Stimulated activated CD4-positive, alpha-beta T cell treated with anti-CD3 and anti-CD28 coated beads, Interleukin-4, amount 100 ng/mL, for 24 hours (primary cell): ENCODE results near the gene RFTN1.
"Not testable (repeated sequence)": the region's sequence is repeated elsewhere in the genome, so short reads cannot be mapped to it uniquely, and the experiment has no call there.

Experiments used
- DNase-seq: peaks from one replicate; pipeline ENCODE4 v3.0.0-alpha.2; 2020

The RFTN1 gene

GRCh38 chr3:16318176-16318575 is 195.3 kb downstream of the RFTN1 start:
- DNase-seq = no peak

- no peak for DNase-seq
Observed at GRCh38 chr3:16317561-16317945, 195.9 kb downstream of the RFTN1 start.

- DNase-seq = no peak
Observed at GRCh38 chr3:16316847-16317560, 196.5 kb downstream of the RFTN1 start.

- DNase-seq = no peak
Observed at GRCh38 chr3:16316396-16316795, 197.1 kb downstream of the RFTN1 start.

- no peak for DNase-seq
Observed at GRCh38 chr3:16315623-16316022, 197.9 kb downstream of the RFTN1 start.

- DNase-seq = no peak
Observed at GRCh38 chr3:16313886-16314645, 199.4 kb downstream of the RFTN1 start.

- DNase-seq = peak; percentile 43
Observed at GRCh38 chr3:16311960-16312451, 201.5 kb downstream of the RFTN1 start.

GRCh38 chr3:16310486-16310885 is 203.0 kb downstream of the RFTN1 start:
- not testable (repeated sequence) for DNase-seq

GRCh38 chr3:16309558-16309957 is 203.9 kb downstream of the RFTN1 start:
- peak; percentile 70 for DNase-seq

GRCh38 chr3:16308727-16309126 is 204.8 kb downstream of the RFTN1 start:
- no peak for DNase-seq

GRCh38 chr3:16307832-16308531 is 205.5 kb downstream of the RFTN1 start:
- DNase-seq = no peak

- DNase-seq = peak; percentile 50
Observed at GRCh38 chr3:16305111-16305541, 208.4 kb downstream of the RFTN1 start.

GRCh38 chr3:16304061-16305010 is 209.2 kb downstream of the RFTN1 start:
- no peak for DNase-seq

GRCh38 chr3:16303037-16303575 is 210.4 kb downstream of the RFTN1 start:
- no peak for DNase-seq

GRCh38 chr3:16302082-16302631 is 211.3 kb downstream of the RFTN1 start:
- no peak for DNase-seq

GRCh38 chr3:16301507-16301906 is 212.0 kb downstream of the RFTN1 start:
- DNase-seq = no peak

GRCh38 chr3:16300881-16301359 is 212.6 kb downstream of the RFTN1 start:
- no peak for DNase-seq

- no peak for DNase-seq
Observed at GRCh38 chr3:16300307-16300706, 213.2 kb downstream of the RFTN1 start.

GRCh38 chr3:16299746-16300145 is 213.8 kb downstream of the RFTN1 start:
- no peak for DNase-seq

- DNase-seq = no peak
Observed at GRCh38 chr3:16298891-16299290, 214.6 kb downstream of the RFTN1 start.
